Ishikawa (cell line): Measurements from ENCODE around the gene TRPC4AP.

Experiments used
- CEBPB ChIP-seq: IDR thresholded peaks from 2 replicates; pipeline ENCODE4 v1.6.1; 2012
- CREB1 ChIP-seq: IDR thresholded peaks from 2 replicates; pipeline ENCODE4 v1.6.1; 2012; ENCODE audit warnings: low read depth
- EGR1 ChIP-seq: IDR thresholded peaks from 2 replicates; pipeline ENCODE4 v1.6.1; 2012
- EP300 ChIP-seq: IDR thresholded peaks from 2 replicates; pipeline ENCODE4 v1.6.1; 2012; ENCODE audit warnings: borderline replicate concordance
- FOXM1 ChIP-seq: IDR thresholded peaks from 2 replicates; pipeline ENCODE4 v1.6.1; 2012; ENCODE audit warnings: low read depth, borderline replicate concordance
- NFIC ChIP-seq: IDR thresholded peaks from 2 replicates; pipeline ENCODE4 v1.6.1; 2012
- RAD21 ChIP-seq: IDR thresholded peaks from 2 replicates; pipeline ENCODE4 v1.6.1; 2012; ENCODE audit warnings: low read depth
- TAF1 ChIP-seq: IDR thresholded peaks from 2 replicates; pipeline ENCODE4 v1.6.1; 2012; ENCODE audit warnings: low read depth, mild to moderate bottlenecking
- TEAD4 ChIP-seq: IDR thresholded peaks from 2 replicates; pipeline ENCODE4 v1.6.1; 2012
- YY1 ChIP-seq: IDR thresholded peaks from 2 replicates; pipeline ENCODE4 v1.6.1; 2012; ENCODE audit warnings: low read depth
- ZBTB7A ChIP-seq: IDR thresholded peaks from 2 replicates; pipeline ENCODE4 v1.6.1; 2012; ENCODE audit warnings: low read depth
- TF ChIP-seq, protein P1 (sequence below): IDR thresholded peaks from 2 replicates; pipeline ENCODE4 v1.6.1; 2012
- TF ChIP-seq, protein P2 (sequence below): IDR thresholded peaks from 2 replicates; pipeline ENCODE4 v1.6.1; 2012; ENCODE audit warnings: low read depth, mild to moderate bottlenecking

DNA sequence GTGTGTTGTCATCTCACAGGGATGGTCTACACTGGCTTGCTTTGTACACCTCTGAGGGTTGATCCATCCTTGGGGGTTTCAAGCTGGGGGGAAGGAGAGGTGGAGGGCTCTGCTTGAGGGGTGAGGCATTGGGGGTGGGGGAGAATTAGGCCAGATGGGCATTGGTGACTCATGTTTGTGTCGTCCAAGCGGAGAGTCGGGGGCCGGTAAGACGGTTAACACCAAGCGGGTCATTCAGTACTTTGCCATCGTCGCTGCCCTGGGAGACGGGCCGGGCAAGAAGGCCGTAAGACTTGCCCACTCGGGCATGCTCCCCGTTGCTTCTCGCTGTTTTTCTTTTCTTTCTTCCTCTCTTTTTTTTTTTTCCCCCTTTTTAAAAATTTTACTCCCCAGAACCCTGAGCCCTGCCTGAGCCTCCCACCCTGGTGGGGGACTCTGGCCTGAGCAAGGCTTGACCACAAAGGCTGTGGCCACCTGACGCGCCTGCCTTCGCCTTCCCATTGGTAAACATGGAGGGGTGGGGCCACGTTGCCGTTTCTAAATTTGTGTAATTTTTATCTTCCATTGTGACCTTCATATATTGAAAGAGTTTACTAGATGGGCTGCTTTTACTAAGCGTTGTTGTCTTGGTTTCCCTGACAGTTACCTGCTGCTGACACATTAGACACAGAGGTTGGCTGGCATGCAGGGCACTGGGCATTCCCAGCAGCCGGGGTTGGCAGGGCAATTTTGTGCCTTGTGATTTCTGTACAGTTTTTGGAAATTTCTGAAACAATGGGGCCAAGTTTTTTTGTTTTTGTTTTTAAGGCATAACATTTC is 110.1 kb downstream of the TRPC4AP start:
- TF ChIP-seq, protein P1, sequence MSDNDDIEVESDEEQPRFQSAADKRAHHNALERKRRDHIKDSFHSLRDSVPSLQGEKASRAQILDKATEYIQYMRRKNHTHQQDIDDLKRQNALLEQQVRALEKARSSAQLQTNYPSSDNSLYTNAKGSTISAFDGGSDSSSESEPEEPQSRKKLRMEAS: no peak
- TF ChIP-seq TEAD4 (no peak), TAF1 (no peak), FOXM1 (no peak), EP300 (no peak), CEBPB (no peak), EGR1 (no peak), RAD21 (no peak), ZBTB7A (no peak), CREB1 (no peak), YY1 (no peak), NFIC (no peak)
- TF ChIP-seq, protein P2, sequence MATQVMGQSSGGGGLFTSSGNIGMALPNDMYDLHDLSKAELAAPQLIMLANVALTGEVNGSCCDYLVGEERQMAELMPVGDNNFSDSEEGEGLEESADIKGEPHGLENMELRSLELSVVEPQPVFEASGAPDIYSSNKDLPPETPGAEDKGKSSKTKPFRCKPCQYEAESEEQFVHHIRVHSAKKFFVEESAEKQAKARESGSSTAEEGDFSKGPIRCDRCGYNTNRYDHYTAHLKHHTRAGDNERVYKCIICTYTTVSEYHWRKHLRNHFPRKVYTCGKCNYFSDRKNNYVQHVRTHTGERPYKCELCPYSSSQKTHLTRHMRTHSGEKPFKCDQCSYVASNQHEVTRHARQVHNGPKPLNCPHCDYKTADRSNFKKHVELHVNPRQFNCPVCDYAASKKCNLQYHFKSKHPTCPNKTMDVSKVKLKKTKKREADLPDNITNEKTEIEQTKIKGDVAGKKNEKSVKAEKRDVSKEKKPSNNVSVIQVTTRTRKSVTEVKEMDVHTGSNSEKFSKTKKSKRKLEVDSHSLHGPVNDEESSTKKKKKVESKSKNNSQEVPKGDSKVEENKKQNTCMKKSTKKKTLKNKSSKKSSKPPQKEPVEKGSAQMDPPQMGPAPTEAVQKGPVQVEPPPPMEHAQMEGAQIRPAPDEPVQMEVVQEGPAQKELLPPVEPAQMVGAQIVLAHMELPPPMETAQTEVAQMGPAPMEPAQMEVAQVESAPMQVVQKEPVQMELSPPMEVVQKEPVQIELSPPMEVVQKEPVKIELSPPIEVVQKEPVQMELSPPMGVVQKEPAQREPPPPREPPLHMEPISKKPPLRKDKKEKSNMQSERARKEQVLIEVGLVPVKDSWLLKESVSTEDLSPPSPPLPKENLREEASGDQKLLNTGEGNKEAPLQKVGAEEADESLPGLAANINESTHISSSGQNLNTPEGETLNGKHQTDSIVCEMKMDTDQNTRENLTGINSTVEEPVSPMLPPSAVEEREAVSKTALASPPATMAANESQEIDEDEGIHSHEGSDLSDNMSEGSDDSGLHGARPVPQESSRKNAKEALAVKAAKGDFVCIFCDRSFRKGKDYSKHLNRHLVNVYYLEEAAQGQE: no peak
